GM23338 (cell line): Measurements from ENCODE around the gene GSTA2. TPM values are rescaled to one million over a fixed set of nuclear protein-coding genes. Genes with fewer than 3 reads are reported as not detected.

Source experiments
- ATAC-seq: fragments of 200-7000 bp; cut with Tn5 transposase; 3 replicates; pipeline ENCODE4 v1.9.1; 2020
- DNase-seq: peaks from one replicate; pipeline ENCODE4 v3.0.0-alpha.2; 2015; ENCODE audit warnings: low spot score
- H2AFZ ChIP-seq: fragments of 200-600 bp; sonication (generic); 2 replicates; pipeline ENCODE4 v1.8.0; 2016; ENCODE audit warnings: antibody characterized with exemption, mild to moderate bottlenecking, moderate library complexity
- H3F3A ChIP-seq: fragments of 200-600 bp; sonication (generic); replicated peaks from 2 replicates; pipeline ENCODE4 v1.8.0; 2017; ENCODE audit warnings: antibody characterized with exemption, mixed run types, low read depth
- H3K27ac ChIP-seq: fragments of 200-600 bp; sonication (generic); 2 replicates; pipeline ENCODE4 v1.6.1; 2016; ENCODE audit warnings: low read depth
- H3K27me3 ChIP-seq: fragments of 200-600 bp; sonication (generic); 2 replicates; pipeline ENCODE4 v1.8.0; 2016; ENCODE audit warnings: mild to moderate bottlenecking, mixed run types, moderate library complexity; ENCODE audit not compliant: insufficient read depth
- H3K36me3 ChIP-seq: fragments of 200-600 bp; sonication (generic); 2 replicates; pipeline ENCODE4 v1.8.0; 2016; ENCODE audit warnings: mild to moderate bottlenecking; ENCODE audit not compliant: insufficient read depth
- H3K4me1 ChIP-seq: fragments of 200-600 bp; sonication (generic); 2 replicates; pipeline ENCODE4 v1.8.0; 2016; ENCODE audit warnings: mild to moderate bottlenecking, moderate library complexity; ENCODE audit not compliant: insufficient read depth
- H3K4me2 ChIP-seq: fragments of 200-600 bp; sonication (generic); 2 replicates; pipeline ENCODE4 v1.7.1; 2017; ENCODE audit warnings: mixed run types
- H3K4me3 ChIP-seq: fragments of 200-600 bp; sonication (generic); 2 replicates; pipeline ENCODE4 v1.6.1; 2016; ENCODE audit warnings: mixed run types
- H3K79me2 ChIP-seq: fragments of 200-600 bp; sonication (generic); replicated peaks from 2 replicates; pipeline ENCODE4 v1.8.0; 2017; ENCODE audit warnings: mild to moderate bottlenecking; ENCODE audit not compliant: insufficient read depth
- H3K9me2 ChIP-seq: fragments of 200-600 bp; sonication (generic); 2 replicates; pipeline ENCODE4 v1.8.0; 2017; ENCODE audit not compliant: insufficient read depth
- H4K20me1 ChIP-seq: fragments of 200-600 bp; sonication (generic); replicated peaks from 2 replicates; pipeline ENCODE4 v1.8.0; 2017; ENCODE audit warnings: mild to moderate bottlenecking; ENCODE audit not compliant: insufficient read depth
- H3K27ac Mint-ChIP-seq: 2 replicates; pipeline ENCODE4 v1.8.0; 2020; ENCODE audit warnings: inconsistent platforms, mild to moderate bottlenecking, moderate library complexity, mixed read lengths
- H3K27me3 Mint-ChIP-seq: 3 replicates; pipeline ENCODE4 v1.8.0; 2022; ENCODE audit warnings: low read depth, mild to moderate bottlenecking, moderate library complexity, mixed read lengths, inconsistent platforms; ENCODE audit not compliant: insufficient read depth, poor library complexity
- H3K36me3 Mint-ChIP-seq: 3 replicates; pipeline ENCODE4 v1.8.0; 2021; ENCODE audit warnings: low read depth, mild to moderate bottlenecking, inconsistent platforms, moderate library complexity, mixed read lengths
- H3K4me1 Mint-ChIP-seq: 3 replicates; pipeline ENCODE4 v1.8.0; 2020; ENCODE audit warnings: mild to moderate bottlenecking, inconsistent platforms, mixed read lengths
- H3K4me3 Mint-ChIP-seq: 3 replicates; pipeline ENCODE4 v1.8.0; 2021; ENCODE audit warnings: moderate library complexity, mild to moderate bottlenecking, inconsistent platforms, mixed read lengths
- H3K9me3 Mint-ChIP-seq: 3 replicates; pipeline ENCODE4 v1.8.0; 2020; ENCODE audit warnings: moderate library complexity, mild to moderate bottlenecking, inconsistent platforms, mixed read lengths
- CREB1 ChIP-seq: fragments of 250-450 bp; sonication (Bioruptor Pico); IDR thresholded peaks from 2 replicates; pipeline ENCODE4 v1.5.0; 2020; ENCODE audit warnings: low read depth, mild to moderate bottlenecking, moderate library complexity
- CTCF ChIP-seq, 2 experiments: fragments of 200-600 bp in 1 of 2; sonication (generic) in 1 of 2; conservative IDR thresholded peaks; 2 replicates each; pipeline versions ENCODE4 v1.5.1 to v1.6.1; 2016 to 2017; ENCODE audit warnings: antibody characterized with exemption in 2 of 2, low read depth in 2 of 2, mild to moderate bottlenecking in 2 of 2, moderate library complexity in 1 of 2
- ETS1 ChIP-seq: IDR thresholded peaks from 2 replicates; pipeline ENCODE4 v1.6.1; 2016; ENCODE audit warnings: antibody characterized with exemption
- EZH2 ChIP-seq: fragments of 200-600 bp; sonication (generic); IDR thresholded peaks from one replicate; pipeline ENCODE4 v1.8.0; 2017; ENCODE audit warnings: antibody characterized with exemption, mild to moderate bottlenecking, low read depth; ENCODE audit not compliant: unreplicated experiment
- EZH2phosphoT487 ChIP-seq: fragments of 200-600 bp; sonication (generic); IDR thresholded peaks from one replicate; pipeline ENCODE4 v1.8.1; 2018; ENCODE audit warnings: antibody characterized with exemption; ENCODE audit not compliant: unreplicated experiment
- JUNB ChIP-seq: IDR thresholded peaks from one replicate; pipeline ENCODE4 v1.6.1; 2016; ENCODE audit warnings: antibody characterized with exemption; ENCODE audit not compliant: unreplicated experiment
- NANOG ChIP-seq: IDR thresholded peaks from 2 replicates; pipeline ENCODE4 v1.6.1; 2016; ENCODE audit warnings: antibody characterized with exemption, borderline replicate concordance
- POLR2AphosphoS5 ChIP-seq: IDR thresholded peaks from 2 replicates; pipeline ENCODE4 v1.6.1; 2016; ENCODE audit warnings: antibody characterized with exemption, low read depth
- REST ChIP-seq: IDR thresholded peaks from one replicate; pipeline ENCODE4 v1.6.1; 2018; ENCODE audit warnings: antibody characterized with exemption; ENCODE audit not compliant: unreplicated experiment
- STAT1 ChIP-seq: IDR thresholded peaks from one replicate; pipeline ENCODE4 v1.6.1; 2016; ENCODE audit warnings: antibody characterized with exemption; ENCODE audit not compliant: unreplicated experiment
- ZNF114 ChIP-seq: fragments of 250-450 bp; sonication (Bioruptor Pico); IDR thresholded peaks from 2 replicates; pipeline ENCODE4 v1.5.0; 2020; ENCODE audit warnings: mild to moderate bottlenecking, moderate library complexity
- ZNF331 ChIP-seq: fragments of 250-450 bp; sonication (Bioruptor Pico); IDR thresholded peaks from 2 replicates; pipeline ENCODE4 v1.5.0; 2020; ENCODE audit warnings: low read depth, mild to moderate bottlenecking, moderate library complexity
- ZNF462 ChIP-seq: fragments of 250-450 bp; sonication (Bioruptor Pico); IDR thresholded peaks from 2 replicates; pipeline ENCODE4 v1.5.0; 2020; ENCODE audit warnings: mild to moderate bottlenecking, moderate library complexity
- polyA plus RNA-seq: library from polyadenylated mRNA; unstranded; fragments of >200 nt; fragmentation: Nextera tagmentation; extraction: Ambion mirVana; gene quantifications from 2 replicates; pipeline ENCODE4 v1.2.1, GENCODE V29; 2016
- total RNA-seq: library from RNA; depleted of rRNA; stranded (reverse); fragments of >200 nt; shearing (Covaris generic); gene quantifications from 2 replicates; pipeline ENCODE4 v1.2.3, GENCODE V29; 2014

GSTA2 gene
- total and polyA plus RNA-seq, 2 experiments from 2014 or later, result not detected

- no peak overlapping the region for H3K4me2 ChIP-seq
- no peak for DNase-seq
- Mint-ChIP-seq H3K4me1 (peaks cover 13% of the 10 kb centered on the region), H3K36me3 (peaks cover 7% of the 10 kb centered on the region), H3K27me3 (peaks cover 4% of the 10 kb centered on the region), H3K27ac (no peak overlapping the region), H3K9me3 (peaks cover 13% of the 10 kb centered on the region), H3K4me3 (no peak overlapping the region)
- no peaks in the 10 kb centered on the region for H3F3A ChIP-seq
- no peaks in the 10 kb centered on the region for H3K36me3 ChIP-seq
- H2AFZ ChIP-seq, result no peak overlapping the region; the same call in 1 of the 2 replicates
- H3K27ac ChIP-seq, result no peak overlapping the region
- H3K9me2 ChIP-seq, result 0 out of 2 replicates have a peak, but pooled peaks cover 11% of the 10 kb centered on the region
- no peaks in the 10 kb centered on the region for H4K20me1 ChIP-seq
- H3K4me1 ChIP-seq, result no peaks in the 10 kb centered on the region
- no peaks in the 10 kb centered on the region for H3K27me3 ChIP-seq
- ATAC-seq, result no peak
- TF ChIP-seq ZNF114 (no peak), CREB1 (CRISPR knock-in tag) (no peak), STAT1 (no peak), EZH2 (no peak), POLR2AphosphoS5 (no peak), ETS1 (no peak), CTCF (conservative IDR thresholded peaks at IDR 0.05; ENCODE audit: low read depth in 2 of 2) (no peak), JUNB (no peak), EZH2phosphoT487 (no peak), REST (no peak), ZNF462 (CRISPR knock-in tag) (no peak), ZNF331 (no peak), NANOG (no peak)
- H3K4me3 ChIP-seq, result no peak overlapping the region
- H3K79me2 ChIP-seq, result no peaks in the 10 kb centered on the region
Measured at GRCh38 chr6:52746213-52746612, 17.1 kb downstream of the GSTA2 start.
